Neuronal stem cell (in vitro differentiated cells): ENCODE results near the gene FBXO17.
A peak's percentile ranks its signal among the peaks of the same experiment; 100 is the strongest.

Experiments used
- DNase-seq: peaks from one replicate; pipeline ENCODE4 v3.0.0-alpha.2; 2013; ENCODE audit warnings: low spot score
- H2AFZ ChIP-seq: one replicate; pipeline ENCODE4 v1.6.1; 2013; ENCODE audit warnings: mild to moderate bottlenecking, low read length, inconsistent platforms
- H2AK5ac ChIP-seq: 2 replicates; pipeline ENCODE4 v1.6.1; 2013; ENCODE audit warnings: low read depth, mild to moderate bottlenecking, inconsistent platforms, low read length, moderate library complexity, mixed read lengths
- H2BK120ac ChIP-seq: 2 replicates; pipeline ENCODE4 v1.6.1; 2013; ENCODE audit warnings: low read depth, mild to moderate bottlenecking, inconsistent platforms, low read length, moderate library complexity, mixed read lengths
- H2BK12ac ChIP-seq: one replicate; pipeline ENCODE4 v1.6.1; 2013; ENCODE audit warnings: low read length, inconsistent platforms
- H2BK15ac ChIP-seq: 2 replicates; pipeline ENCODE4 v1.6.1; 2013; ENCODE audit warnings: mild to moderate bottlenecking, low read length, inconsistent platforms, mixed read lengths
- H2BK5ac ChIP-seq: one replicate; pipeline ENCODE4 v1.6.1; 2013; ENCODE audit warnings: inconsistent platforms, mild to moderate bottlenecking, low read length, moderate library complexity
- H3K14ac ChIP-seq: one replicate; pipeline ENCODE4 v1.6.1; 2013; ENCODE audit warnings: low read length, inconsistent platforms
- H3K18ac ChIP-seq: 2 replicates; pipeline ENCODE4 v1.6.1; 2013; ENCODE audit warnings: low read length, inconsistent platforms
- H3K23ac ChIP-seq: 2 replicates; pipeline ENCODE4 v1.6.1; 2013; ENCODE audit warnings: low read depth, mild to moderate bottlenecking, mixed read lengths, low read length, inconsistent platforms; ENCODE audit not compliant: poor library complexity
- H3K27ac ChIP-seq: replicated peaks from 3 replicates; pipeline ENCODE4 v1.5.1; 2013; ENCODE audit warnings: low read length, inconsistent platforms
- H3K27me3 ChIP-seq, 3 experiments: 2 replicates each; pipeline ENCODE4 v1.6.1; 2013; ENCODE audit warnings: low read length in 3 of 3, mild to moderate bottlenecking in 2 of 3, inconsistent platforms in 1 of 3, low read depth in 1 of 3, mixed read lengths in 1 of 3, moderate library complexity in 1 of 3; ENCODE audit not compliant: control insufficient read depth in 3 of 3, insufficient read depth in 3 of 3
- H3K36me3 ChIP-seq, 2 donors: replicated peaks in 1 of 2; 2 replicates each; pipeline ENCODE4 v1.6.1; 2013; ENCODE audit warnings: low read length in 2 of 2; ENCODE audit not compliant: control insufficient read depth in 2 of 2, insufficient read depth in 2 of 2
- H3K4ac ChIP-seq: 2 replicates; pipeline ENCODE4 v1.6.1; 2013; ENCODE audit warnings: inconsistent platforms, mild to moderate bottlenecking, low read length, moderate library complexity
- H3K4me1 ChIP-seq, 2 donors: 1 replicate in 1 of 2; 2 replicates in 1 of 2; pipeline ENCODE4 v1.6.1; 2013; ENCODE audit warnings: low read length in 2 of 2, low read depth in 1 of 2; ENCODE audit not compliant: control insufficient read depth in 2 of 2, insufficient read depth in 1 of 2
- H3K4me2 ChIP-seq: one replicate; pipeline ENCODE4 v1.6.1; 2013; ENCODE audit warnings: mild to moderate bottlenecking, low read length, inconsistent platforms; ENCODE audit not compliant: insufficient read depth, poor library complexity, severe bottlenecking
- H3K4me3 ChIP-seq, 2 donors: 2 replicates each; pipeline ENCODE4 v1.5.1; 2013; ENCODE audit warnings: low read length in 2 of 2, mild to moderate bottlenecking in 2 of 2, inconsistent platforms in 1 of 2, moderate library complexity in 1 of 2
- H3K79me1 ChIP-seq: one replicate; pipeline ENCODE4 v1.6.1; 2013; ENCODE audit warnings: low read depth, mild to moderate bottlenecking, inconsistent platforms, low read length, moderate library complexity
- H3K9ac ChIP-seq: one replicate; pipeline ENCODE4 v1.6.1; 2013; ENCODE audit warnings: mild to moderate bottlenecking, low read depth, low read length, inconsistent platforms; ENCODE audit not compliant: poor library complexity
- H3K9me3 ChIP-seq, 2 donors: replicated peaks in 1 of 2; 2 replicates each; pipeline versions ENCODE3 to v1.6.1; 2013; ENCODE audit warnings: low read length in 2 of 2, mild to moderate bottlenecking in 2 of 2, inconsistent platforms in 1 of 2, low read depth in 1 of 2, mixed read lengths in 1 of 2, moderate library complexity in 1 of 2; ENCODE audit not compliant: control insufficient read depth in 2 of 2, insufficient read depth in 1 of 2
- H4K8ac ChIP-seq: one replicate; pipeline ENCODE4 v1.6.1; 2013; ENCODE audit warnings: low read depth, mild to moderate bottlenecking, inconsistent platforms, low read length, moderate library complexity
- H4K91ac ChIP-seq: one replicate; pipeline ENCODE4 v1.6.1; 2013; ENCODE audit warnings: low read length, low read depth, mild to moderate bottlenecking, inconsistent platforms; ENCODE audit not compliant: poor library complexity
- WGBS, 2 donors: extraction: QIAGEN DNeasy Blood & Tissue Kit; methylation state at CpG; one replicate each; pipeline ENCODE4 v1.1.7; 2013; ENCODE audit warnings: missing lambda C conversion rate in 2 of 2, mixed read lengths in 1 of 2; ENCODE audit not compliant: insufficient read length in 2 of 2, insufficient replicate concordance in 1 of 2; ENCODE audit errors: extremely low coverage in 2 of 2; 5-methylcytosine and 5-hydroxymethylcytosine counted together

FBXO17 gene

GRCh38 chr19:38951187-38951586, 24.4 kb downstream of the FBXO17 start:
- Histone ChIP-seq H3K23ac (no peak overlapping the region), H3K4me1 (peaks cover 2 to 3% of the 10 kb centered on the region in 2 donors), H4K91ac (no peak overlapping the region), H3K18ac (no peak overlapping the region), H3K9me3 (no peaks in the 10 kb centered on the region), H3K4ac (no peak overlapping the region), H2AFZ (no peak overlapping the region), H3K36me3 (peaks cover 0 to 2% of the 10 kb centered on the region in 2 donors), H2AK5ac (no peak overlapping the region), H4K8ac (no peak overlapping the region), H3K9ac (no peak overlapping the region), H2BK5ac (no peak overlapping the region), H3K4me2 (no peak overlapping the region), H3K4me3 (no peak overlapping the region), H2BK12ac (no peak overlapping the region), H3K14ac (no peak overlapping the region), H3K27ac (no peak overlapping the region), H3K27me3 (peaks cover 0 to 6% (median 0%) of the 10 kb centered on the region in 3 experiments), H2BK120ac (no peak overlapping the region), H2BK15ac (no peak overlapping the region), H3K79me1 (peaks cover 3% of the 10 kb centered on the region)
- no peak for DNase-seq
- WGBS, 2 donors: no CpG with 5 or more reads among the region's 3 CpGs

- H3K4me1 ChIP-seq: peaks cover 2 to 3% of the 10 kb centered on the region in 2 donors
- no peak overlapping the region for H4K91ac ChIP-seq
- H3K18ac ChIP-seq: peak overlapping the region; percentile 94
- H2BK15ac ChIP-seq: peak overlapping the region; percentile 58
- H3K4me2 ChIP-seq: peak overlapping the region; percentile 73
- peak; percentile 80 for DNase-seq
- no CpG with 5 or more reads among the region's 72 CpGs for WGBS, 2 donors
- peak overlapping the region; percentile 23 for H3K4ac ChIP-seq
- H3K4me3 ChIP-seq: peak overlapping the region; percentile 51 to 77
- no peak overlapping the region for H2BK120ac ChIP-seq
- peaks cover 0 to 3% of the 10 kb centered on the region in 2 donors for H3K36me3 ChIP-seq
- peak overlapping the region; percentile 93 for H2AFZ ChIP-seq
- H2BK5ac ChIP-seq: no peak overlapping the region
- H2BK12ac ChIP-seq: peak overlapping the region; percentile 41
- no peak overlapping the region for H3K27ac ChIP-seq
- peak overlapping the region; percentile 91 for H3K9ac ChIP-seq
- H3K23ac ChIP-seq: peak overlapping the region; percentile 97
- H3K27me3 ChIP-seq: peaks cover 0 to 6% (median 0%) of the 10 kb centered on the region in 3 experiments
- peak overlapping the region; percentile 88 for H2AK5ac ChIP-seq
- no peak overlapping the region for H4K8ac ChIP-seq
- peak overlapping the region; percentile 71 for H3K14ac ChIP-seq
- H3K9me3 ChIP-seq: no peaks in the 10 kb centered on the region
- peaks cover 3% of the 10 kb centered on the region for H3K79me1 ChIP-seq
Measured at GRCh38 chr19:38949580-38950367, 25.8 kb downstream of the FBXO17 start.

- no CpG with 5 or more reads among the region's 11 CpGs for WGBS, 2 donors
- Histone ChIP-seq H3K23ac (no peak overlapping the region), H3K14ac (no peak overlapping the region), H3K36me3 (peaks cover 0 to 6% of the 10 kb centered on the region in 2 donors), H2BK120ac (no peak overlapping the region), H3K9me3 (no peaks in the 10 kb centered on the region), H3K4me2 (no peak overlapping the region), H3K27ac (no peak overlapping the region), H3K4me3 (no peak overlapping the region), H3K9ac (no peak overlapping the region), H2AFZ (no peak overlapping the region), H3K4ac (no peak overlapping the region), H4K8ac (no peak overlapping the region), H2BK5ac (no peak overlapping the region), H2BK15ac (no peak overlapping the region), H2BK12ac (no peak overlapping the region), H3K27me3 (peaks cover 0 to 6% (median 0%) of the 10 kb centered on the region in 3 experiments), H3K18ac (no peak overlapping the region), H4K91ac (no peak overlapping the region), H2AK5ac (no peak overlapping the region), H3K4me1 (peaks cover 2 to 3% of the 10 kb centered on the region in 2 donors), H3K79me1 (peaks cover 4% of the 10 kb centered on the region)
- DNase-seq: no peak
Measured at GRCh38 chr19:38946229-38947010, 29.1 kb downstream of the FBXO17 start.
